Measurements from ENCODE around the gene PKP4. TPM values are rescaled to one million over a fixed set of nuclear protein-coding genes. Genes with fewer than 3 reads are reported as not detected.

PKP4 gene
- total and polyA plus RNA-seq, 7 donors: 14.4 to 41.3 (median 27.5) TPM

DNA sequence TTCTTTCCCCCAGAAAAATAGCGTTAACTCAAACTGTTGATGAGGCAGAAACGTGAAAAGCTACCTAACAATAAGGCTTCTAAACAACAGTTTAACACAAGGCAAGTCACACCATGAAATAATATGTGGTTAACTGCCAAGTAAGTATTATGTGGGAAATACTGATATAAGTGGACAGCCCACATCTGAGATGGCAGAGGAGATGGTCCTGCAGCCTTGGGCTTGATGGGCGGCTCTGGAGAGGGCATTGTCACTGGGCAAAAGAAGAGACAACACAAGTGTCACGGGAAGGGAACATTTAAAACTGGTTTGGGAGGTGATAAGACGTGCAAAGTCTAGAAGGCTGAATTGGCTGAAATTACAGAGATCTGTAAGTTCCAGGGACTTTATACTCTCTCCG is 147.2 kb downstream of the PKP4 start:
- intact Hi-C loops (cut with DNase I): no loop called here

DNA sequence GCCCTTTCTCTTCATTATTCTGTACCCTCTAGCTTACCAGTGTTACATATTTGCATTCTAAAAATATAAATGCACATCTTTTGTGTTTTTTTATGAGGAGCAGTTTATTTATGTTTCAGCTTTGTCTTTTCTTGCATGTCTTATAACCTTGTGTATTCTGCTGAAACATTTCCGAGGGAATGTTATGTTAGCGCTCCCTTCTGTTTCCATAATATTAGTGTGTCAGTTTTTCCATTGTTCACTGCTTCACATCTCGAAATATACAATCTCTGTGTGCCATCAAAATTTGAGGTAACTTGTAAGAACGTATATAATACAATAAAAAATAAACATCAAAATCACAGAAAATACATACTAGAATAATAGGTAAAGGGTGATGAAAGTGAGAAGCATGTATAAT is 153.3 kb downstream of the PKP4 start:
- intact Hi-C loops (cut with DNase I): no loop called here
- H3K9me3 ChIP-seq: no peaks in the 10 kb centered on the region
- DNase-seq: no peak
- H3K4me3 ChIP-seq: no peak overlapping the region
- H3K27ac ChIP-seq: no peak overlapping the region
- no peaks in the 10 kb centered on the region for H3K4me1 ChIP-seq
- H3K27me3 ChIP-seq: no peaks in the 10 kb centered on the region
- no peaks in the 10 kb centered on the region for H3K36me3 ChIP-seq
- 88 to 93% methylated on average over 4 of the region's 4 CpGs for WGBS, 2 donors
- TF ChIP-seq POLR2AphosphoS5 (IDR thresholded peaks at IDR 0.05) (no peak), POLR2A (IDR thresholded peaks at IDR 0.05) (no peak), EP300 (IDR thresholded peaks at IDR 0.05) (no peak)
- TF ChIP-seq, protein P1, sequence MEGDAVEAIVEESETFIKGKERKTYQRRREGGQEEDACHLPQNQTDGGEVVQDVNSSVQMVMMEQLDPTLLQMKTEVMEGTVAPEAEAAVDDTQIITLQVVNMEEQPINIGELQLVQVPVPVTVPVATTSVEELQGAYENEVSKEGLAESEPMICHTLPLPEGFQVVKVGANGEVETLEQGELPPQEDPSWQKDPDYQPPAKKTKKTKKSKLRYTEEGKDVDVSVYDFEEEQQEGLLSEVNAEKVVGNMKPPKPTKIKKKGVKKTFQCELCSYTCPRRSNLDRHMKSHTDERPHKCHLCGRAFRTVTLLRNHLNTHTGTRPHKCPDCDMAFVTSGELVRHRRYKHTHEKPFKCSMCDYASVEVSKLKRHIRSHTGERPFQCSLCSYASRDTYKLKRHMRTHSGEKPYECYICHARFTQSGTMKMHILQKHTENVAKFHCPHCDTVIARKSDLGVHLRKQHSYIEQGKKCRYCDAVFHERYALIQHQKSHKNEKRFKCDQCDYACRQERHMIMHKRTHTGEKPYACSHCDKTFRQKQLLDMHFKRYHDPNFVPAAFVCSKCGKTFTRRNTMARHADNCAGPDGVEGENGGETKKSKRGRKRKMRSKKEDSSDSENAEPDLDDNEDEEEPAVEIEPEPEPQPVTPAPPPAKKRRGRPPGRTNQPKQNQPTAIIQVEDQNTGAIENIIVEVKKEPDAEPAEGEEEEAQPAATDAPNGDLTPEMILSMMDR (IDR thresholded peaks at IDR 0.05): no peak

More for the DNA sequence above, 147.2 kb downstream of the PKP4 start:
- no peaks in the 10 kb centered on the region for H3K9me3 ChIP-seq
- TF ChIP-seq EP300 (IDR thresholded peaks at IDR 0.05) (no peak), POLR2AphosphoS5 (IDR thresholded peaks at IDR 0.05) (no peak), POLR2A (IDR thresholded peaks at IDR 0.05) (no peak)
- TF ChIP-seq, protein P1 (IDR thresholded peaks at IDR 0.05): no peak
- H3K36me3 ChIP-seq: no peaks in the 10 kb centered on the region
- no peak for DNase-seq
- H3K4me1 ChIP-seq: peaks cover 0 to 13% (median 5%) of the 10 kb centered on the region in 4 donors
- no peak overlapping the region for H3K27ac ChIP-seq
- no peaks in the 10 kb centered on the region for H3K27me3 ChIP-seq
- WGBS, 2 donors: 92 to 94% methylated on average over 6 of the region's 6 CpGs
- H3K4me3 ChIP-seq: no peak overlapping the region

DNA sequence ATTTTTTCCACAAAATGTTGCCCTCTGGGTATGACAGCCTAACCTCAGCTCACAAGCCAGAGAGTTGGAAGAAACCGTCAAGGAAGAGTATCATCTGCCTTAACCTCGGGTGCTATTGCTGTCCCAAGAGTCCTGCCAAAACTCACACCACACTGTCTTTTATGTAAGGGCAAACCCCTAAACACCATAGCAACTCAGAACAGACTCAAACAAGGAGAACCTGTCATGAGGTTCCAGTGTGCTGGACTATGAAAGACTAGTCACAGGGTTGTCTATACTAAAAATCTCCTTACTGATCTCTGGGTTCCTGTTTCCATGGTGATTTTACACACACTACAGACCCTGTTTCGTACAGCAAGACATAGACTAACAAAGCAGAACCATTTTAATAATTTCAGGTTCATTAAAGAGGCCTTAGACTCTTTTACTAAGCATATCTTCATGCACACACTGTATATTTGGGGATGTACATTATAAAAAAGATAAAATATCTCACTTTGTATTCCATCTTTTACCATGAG is 159.8 kb downstream of the PKP4 start:
- TF ChIP-seq POLR2A (IDR thresholded peaks at IDR 0.05) (no peak), POLR2AphosphoS5 (IDR thresholded peaks at IDR 0.05) (no peak), EP300 (IDR thresholded peaks at IDR 0.05) (no peak)
- TF ChIP-seq, protein P1 (IDR thresholded peaks at IDR 0.05): no peak
- WGBS, 2 donors: 88 to 89% methylated on average over 3 of the region's 3 CpGs
- intact Hi-C loops (cut with DNase I): no loop called here
- DNase-seq: no peak
- H3K4me1 ChIP-seq: no peaks in the 10 kb centered on the region
- no peak overlapping the region for H3K4me3 ChIP-seq
- H3K9me3 ChIP-seq: no peaks in the 10 kb centered on the region
- peaks cover 0 to 5% (median 1%) of the 10 kb centered on the region in 4 donors for H3K36me3 ChIP-seq
- H3K27ac ChIP-seq: no peak overlapping the region
- no peaks in the 10 kb centered on the region for H3K27me3 ChIP-seq

DNA sequence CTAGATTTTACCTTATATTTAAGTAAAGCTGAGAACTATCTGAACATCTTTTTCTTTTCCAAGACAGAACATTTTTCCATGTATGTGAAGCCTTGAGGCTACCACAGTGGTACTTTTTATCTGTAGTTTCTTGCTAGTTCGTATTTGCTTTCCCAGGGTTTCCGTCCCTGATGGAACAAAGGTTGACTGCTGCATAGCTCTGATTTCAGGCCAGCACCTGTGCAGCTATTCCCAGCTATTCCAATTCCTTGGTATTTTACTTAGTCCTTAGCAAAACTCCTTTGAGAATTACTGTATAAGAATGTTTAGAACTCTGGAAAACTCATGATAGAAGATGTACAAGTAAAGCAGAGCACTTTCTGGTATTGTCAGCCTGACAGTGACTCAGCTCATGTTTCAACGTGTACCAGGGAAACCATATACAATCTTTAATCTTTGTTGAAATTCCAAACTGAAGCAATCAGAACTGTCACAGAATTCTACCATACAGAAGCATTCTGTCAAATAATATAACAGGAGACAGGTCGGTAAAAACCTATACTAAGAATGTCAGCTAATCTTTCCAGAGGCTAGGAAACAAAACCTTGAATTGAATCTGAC is 162.2 kb downstream of the PKP4 start:
- 41 to 77% methylated on average over 4 of the region's 4 CpGs for WGBS, 2 donors
- intact Hi-C loops (cut with DNase I): no loop called here
- no peak overlapping the region for H3K27ac ChIP-seq
- H3K4me1 ChIP-seq: no peaks in the 10 kb centered on the region
- no peaks in the 10 kb centered on the region for H3K27me3 ChIP-seq
- no peak for DNase-seq
- H3K4me3 ChIP-seq: no peak overlapping the region
- H3K36me3 ChIP-seq: peaks cover 0 to 22% (median 1%) of the 10 kb centered on the region in 4 donors
- H3K9me3 ChIP-seq: no peaks in the 10 kb centered on the region
- TF ChIP-seq POLR2AphosphoS5 (IDR thresholded peaks at IDR 0.05): no peak
- no peak for TF ChIP-seq POLR2A (IDR thresholded peaks at IDR 0.05)
- TF ChIP-seq EP300 (IDR thresholded peaks at IDR 0.05): no peak
- TF ChIP-seq, protein P1 (IDR thresholded peaks at IDR 0.05): no peak
